ENCODE measurements around the gene ZNF141.

- TF ChIP-seq, protein P1, sequence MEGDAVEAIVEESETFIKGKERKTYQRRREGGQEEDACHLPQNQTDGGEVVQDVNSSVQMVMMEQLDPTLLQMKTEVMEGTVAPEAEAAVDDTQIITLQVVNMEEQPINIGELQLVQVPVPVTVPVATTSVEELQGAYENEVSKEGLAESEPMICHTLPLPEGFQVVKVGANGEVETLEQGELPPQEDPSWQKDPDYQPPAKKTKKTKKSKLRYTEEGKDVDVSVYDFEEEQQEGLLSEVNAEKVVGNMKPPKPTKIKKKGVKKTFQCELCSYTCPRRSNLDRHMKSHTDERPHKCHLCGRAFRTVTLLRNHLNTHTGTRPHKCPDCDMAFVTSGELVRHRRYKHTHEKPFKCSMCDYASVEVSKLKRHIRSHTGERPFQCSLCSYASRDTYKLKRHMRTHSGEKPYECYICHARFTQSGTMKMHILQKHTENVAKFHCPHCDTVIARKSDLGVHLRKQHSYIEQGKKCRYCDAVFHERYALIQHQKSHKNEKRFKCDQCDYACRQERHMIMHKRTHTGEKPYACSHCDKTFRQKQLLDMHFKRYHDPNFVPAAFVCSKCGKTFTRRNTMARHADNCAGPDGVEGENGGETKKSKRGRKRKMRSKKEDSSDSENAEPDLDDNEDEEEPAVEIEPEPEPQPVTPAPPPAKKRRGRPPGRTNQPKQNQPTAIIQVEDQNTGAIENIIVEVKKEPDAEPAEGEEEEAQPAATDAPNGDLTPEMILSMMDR (conservative IDR thresholded peaks at IDR 0.05 in 1 of 2, IDR thresholded peaks at IDR 0.05 in 1 of 2; ENCODE audit: low read depth in 1 of 2, low read length in 2 of 2), result no peak
- no peak for TF ChIP-seq EZH2 (IDR thresholded peaks at IDR 0.05; ENCODE audit: low read length, missing control alignments)
These were observed 36.9 kb downstream of the ZNF141 start for GRCh38 chr4:374298-375160.
